ENCODE data around the gene KRTAP17-1.
A peak's percentile ranks its signal among the peaks of the same experiment; 100 is the strongest.

Gene KRTAP17-1

GRCh38 chr17:41332239-41332638 lies 16.7 kb upstream of the KRTAP17-1 start:
- no peak for DNase-seq

- no peak for DNase-seq
Observed at GRCh38 chr17:41331606-41332005, 16.1 kb upstream of the KRTAP17-1 start.

GRCh38 chr17:41329279-41329948 lies 13.9 kb upstream of the KRTAP17-1 start:
- no peak for DNase-seq

- no peak for DNase-seq
Observed at GRCh38 chr17:41328207-41328606, 12.7 kb upstream of the KRTAP17-1 start.

GRCh38 chr17:41327411-41328120 lies 12.1 kb upstream of the KRTAP17-1 start:
- DNase-seq = no peak

GRCh38 chr17:41326173-41327145 lies 10.9 kb upstream of the KRTAP17-1 start:
- DNase-seq = peak in 3 of 6 experiments; percentile 15 to 30 (median 20)

GRCh38 chr17:41325611-41326010 lies 10.1 kb upstream of the KRTAP17-1 start:
- no peak for DNase-seq

GRCh38 chr17:41325126-41325525 lies 9.6 kb upstream of the KRTAP17-1 start:
- DNase-seq = no peak

GRCh38 chr17:41324180-41325075 lies 8.9 kb upstream of the KRTAP17-1 start:
- DNase-seq = no peak

GRCh38 chr17:41322903-41323895 lies 7.7 kb upstream of the KRTAP17-1 start:
- DNase-seq = no peak

GRCh38 chr17:41322094-41322902 lies 6.8 kb upstream of the KRTAP17-1 start:
- peak in 3 of 6 experiments; percentile 38 to 67 (median 66) for DNase-seq

GRCh38 chr17:41318231-41318630 lies 2.7 kb upstream of the KRTAP17-1 start:
- DNase-seq = no peak

GRCh38 chr17:41315814-41316445 lies 420 bp upstream of the KRTAP17-1 start:
- no peak for DNase-seq

GRCh38 chr17:41311111-41311510 lies 4.4 kb downstream of the KRTAP17-1 start:
- no peak for DNase-seq

- DNase-seq = no peak
Observed at GRCh38 chr17:41308918-41309359, 6.6 kb downstream of the KRTAP17-1 start, which contains the start of gene KRTAP16-1. TSS of gene KRTAP16-1 (minus strand) at chr17:41309309. CDS start at chr17:41309253, 56 bp downstream.

GRCh38 chr17:41308251-41308917 lies 7.1 kb downstream of the KRTAP17-1 start:
- peak; percentile 64 to 95 (median 82) for DNase-seq

- no peak for DNase-seq
Observed at GRCh38 chr17:41307647-41308046, 7.9 kb downstream of the KRTAP17-1 start.

- no peak for DNase-seq
Observed at GRCh38 chr17:41304091-41304490, 11.4 kb downstream of the KRTAP17-1 start.

GRCh38 chr17:41302981-41303380 lies 12.5 kb downstream of the KRTAP17-1 start:
- no peak for DNase-seq
